ENCODE results near the gene FGFR1OP2.

The FGFR1OP2 gene

DNA sequence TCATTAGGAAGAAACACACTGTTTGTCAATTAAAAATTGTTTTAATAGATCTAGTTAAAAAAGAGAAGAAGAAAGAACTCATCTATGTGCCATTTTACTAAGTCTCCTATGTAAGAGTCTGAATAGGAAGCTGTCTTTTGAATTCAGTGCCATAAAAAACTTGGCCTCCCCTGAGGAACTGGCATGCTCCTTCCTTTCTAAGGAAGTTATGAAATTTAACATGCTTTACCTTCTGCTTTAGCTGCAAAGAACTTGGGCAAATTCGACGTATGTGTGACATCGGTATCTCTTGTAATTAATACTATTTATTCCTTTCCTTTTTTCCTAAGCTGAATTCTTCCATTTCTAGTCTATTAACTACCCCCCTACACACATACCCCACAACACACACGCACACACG is 63.4 kb downstream of the FGFR1OP2 start:
- DNase-seq: no peak

DNA sequence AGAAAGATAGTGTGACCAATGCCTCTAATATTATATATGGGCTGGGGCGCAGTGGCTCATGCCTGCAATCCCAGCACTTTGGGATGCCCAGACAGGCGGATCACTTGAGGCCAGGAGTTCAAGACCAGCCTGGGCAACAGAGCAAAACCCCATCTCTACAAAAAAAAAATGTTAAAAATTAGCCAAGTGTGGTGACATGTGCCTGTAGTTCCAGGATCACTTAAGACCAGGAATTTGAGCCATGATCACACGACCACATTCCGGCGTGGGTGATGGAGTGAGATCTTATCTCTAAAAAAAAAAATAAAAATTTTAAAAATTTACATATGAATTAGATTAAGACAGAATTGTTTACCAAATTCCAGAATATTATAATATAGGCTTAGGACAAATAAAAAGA is 63.9 kb downstream of the FGFR1OP2 start:
- DNase-seq: no peak

DNA sequence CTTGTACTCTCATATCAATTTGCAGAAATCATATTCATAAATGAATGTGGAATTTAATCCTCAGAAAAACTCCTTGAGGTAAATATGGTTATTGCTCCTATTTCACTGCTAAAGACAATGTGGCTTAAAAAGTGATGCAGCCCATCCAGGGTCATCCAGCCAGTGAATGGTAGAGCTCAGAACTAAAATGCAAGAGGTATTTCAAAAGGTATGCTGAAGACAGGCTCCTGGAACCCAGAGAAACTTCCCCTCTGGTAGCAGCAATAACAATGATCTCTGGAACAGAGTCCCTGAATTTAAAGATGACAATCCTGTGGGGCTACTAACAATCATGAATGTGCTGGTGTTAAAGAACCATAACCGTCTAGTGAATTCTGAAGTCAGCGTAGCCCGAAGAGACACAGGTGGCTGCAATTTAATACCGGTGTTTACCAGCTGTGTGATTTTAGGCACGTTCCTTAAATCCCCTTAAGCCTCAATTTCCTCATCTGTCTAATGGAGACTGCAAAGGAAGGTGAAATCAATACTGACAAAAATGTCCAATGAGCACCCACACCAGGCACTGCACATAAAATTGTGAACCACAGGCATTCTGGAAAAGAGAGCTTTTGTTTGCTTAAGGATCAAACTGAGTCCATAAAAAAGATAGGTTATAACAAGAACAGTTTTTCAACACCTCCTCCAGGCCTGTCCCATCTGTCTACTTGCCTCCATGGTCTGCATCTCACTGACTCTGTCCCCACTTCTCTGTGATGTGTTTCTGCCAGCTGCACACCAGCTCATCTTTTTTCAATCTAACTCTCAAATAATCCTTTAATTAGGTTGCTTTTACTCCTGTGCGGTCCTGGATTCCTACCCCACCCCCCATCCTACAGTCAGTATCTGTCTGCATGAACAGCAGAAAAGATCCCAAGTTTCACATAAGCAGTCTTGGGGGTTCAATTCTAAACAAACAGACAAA is 65.4 kb downstream of the FGFR1OP2 start:
- no peak for DNase-seq

DNA sequence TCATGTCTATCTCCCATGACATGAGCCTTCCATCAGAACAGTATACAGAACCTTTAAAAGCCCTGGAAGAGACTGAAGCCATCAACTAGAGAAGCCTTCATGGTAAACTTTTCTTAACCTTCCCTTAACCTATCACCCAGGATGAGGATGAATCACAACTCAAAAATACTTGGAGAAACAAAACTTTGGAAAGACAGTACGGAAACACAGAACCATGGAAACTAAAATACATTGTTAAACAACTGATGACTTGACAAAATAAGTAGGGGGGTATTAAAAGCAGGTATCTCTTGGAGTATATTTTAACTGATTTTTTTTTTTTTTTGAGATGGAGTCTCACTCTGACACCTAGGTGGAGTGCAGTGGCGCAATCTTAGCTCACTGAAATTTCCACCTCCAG is 67.2 kb downstream of the FGFR1OP2 start:
- DNase-seq: no peak

DNA sequence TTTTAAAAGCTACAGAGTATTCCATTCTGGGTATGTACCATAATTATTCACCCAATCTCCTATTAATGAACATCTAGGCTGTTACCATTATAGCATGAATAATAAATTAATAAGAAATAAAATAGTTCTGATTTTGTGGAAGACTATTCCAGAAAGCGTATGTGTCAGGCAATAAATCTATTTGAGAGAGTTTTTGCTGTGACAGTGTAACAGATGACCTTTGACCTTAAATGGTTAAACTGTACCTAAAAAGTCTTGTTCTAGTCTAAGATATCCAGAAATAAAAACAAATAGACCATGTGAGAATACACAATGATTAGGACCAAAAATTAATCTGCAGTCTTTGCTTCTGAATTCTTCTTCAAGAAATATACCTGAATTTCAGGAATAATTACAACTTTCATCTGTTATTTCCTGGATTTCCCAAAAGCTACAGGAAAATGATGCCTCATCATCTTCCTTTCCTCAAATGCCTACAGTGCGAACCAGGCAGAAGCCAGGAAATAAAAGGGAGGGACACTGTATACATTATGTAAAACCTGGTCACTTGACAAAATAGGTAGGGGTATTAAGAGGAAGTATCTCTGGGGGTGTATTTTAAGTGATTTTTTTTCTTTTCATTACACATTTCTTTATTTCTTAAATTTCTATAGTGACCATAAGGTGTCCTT is 68.7 kb downstream of the FGFR1OP2 start:
- no peak for DNase-seq

DNA sequence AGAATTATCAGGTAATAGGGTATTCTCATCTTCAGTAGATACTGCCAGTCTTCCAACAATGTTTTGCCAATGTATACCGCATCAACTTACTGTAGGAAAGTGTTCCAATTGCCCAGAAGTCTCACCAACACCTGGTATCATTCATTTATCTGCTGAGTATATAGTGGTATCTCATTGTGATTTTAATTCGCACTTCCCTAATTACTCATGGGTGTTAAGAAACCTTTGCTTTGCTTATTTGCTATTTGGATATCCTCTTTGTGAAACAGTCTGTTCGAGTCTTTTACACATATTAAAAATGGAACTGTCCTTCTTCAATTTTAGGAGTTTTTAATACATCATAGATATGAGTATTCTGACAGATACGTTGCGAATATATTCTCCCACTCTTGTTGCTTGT is 69.8 kb downstream of the FGFR1OP2 start:
- no peak for DNase-seq

DNA sequence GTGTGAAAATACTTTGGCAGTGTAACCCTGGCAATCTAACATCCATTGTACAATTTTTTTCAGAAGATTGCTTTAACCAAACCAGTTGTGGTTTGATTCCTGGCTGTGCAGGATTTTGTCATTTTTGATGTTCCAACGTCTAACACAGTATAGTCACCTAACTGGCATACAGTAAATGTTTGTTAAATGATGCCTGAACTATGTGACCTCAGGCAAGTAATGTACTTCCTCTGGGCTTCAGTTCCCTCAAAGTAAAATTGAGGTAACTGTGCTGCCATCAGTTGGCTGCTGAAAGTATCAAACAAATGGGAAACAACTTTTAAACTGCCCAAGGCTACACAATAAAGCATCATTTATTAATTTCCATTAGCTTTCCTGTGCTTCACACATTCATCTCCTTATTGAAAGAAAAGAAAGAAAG is 71.6 kb downstream of the FGFR1OP2 start:
- no peak for DNase-seq

DNA sequence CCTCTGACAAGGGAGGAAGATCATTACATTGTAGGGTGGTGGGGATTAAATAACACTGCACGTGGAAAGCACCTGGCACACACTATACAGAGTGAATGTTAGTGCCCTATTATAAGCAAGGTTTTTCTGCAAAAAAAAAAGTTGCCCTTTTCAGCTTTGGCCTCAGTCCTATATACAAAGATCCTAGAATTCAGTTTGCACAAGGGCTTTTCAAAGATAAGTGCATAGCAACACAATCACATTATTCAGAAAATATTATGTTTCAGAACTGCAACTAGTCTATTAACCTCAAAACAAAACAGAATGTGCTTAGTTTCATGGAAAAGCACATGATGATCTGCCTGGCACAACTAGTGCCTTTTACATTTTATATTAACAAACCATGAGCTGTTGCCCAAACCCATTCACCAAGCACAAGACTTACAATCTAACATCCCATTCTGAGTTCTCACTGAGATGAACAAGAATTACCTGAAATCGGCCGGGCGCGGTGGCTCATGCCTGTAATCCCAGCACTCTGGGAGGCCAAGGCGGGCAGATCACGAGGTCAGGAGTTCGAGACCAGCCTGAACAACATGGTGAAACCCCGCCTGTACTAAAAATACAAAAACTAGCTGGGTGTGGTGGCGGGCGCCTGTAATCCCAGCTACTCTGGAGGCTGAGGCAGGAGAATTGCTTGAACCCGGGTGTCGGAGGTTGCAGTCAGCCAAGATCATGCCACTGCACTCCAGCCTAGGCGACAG is 74.1 kb downstream of the FGFR1OP2 start:
- no peak for DNase-seq

DNA sequence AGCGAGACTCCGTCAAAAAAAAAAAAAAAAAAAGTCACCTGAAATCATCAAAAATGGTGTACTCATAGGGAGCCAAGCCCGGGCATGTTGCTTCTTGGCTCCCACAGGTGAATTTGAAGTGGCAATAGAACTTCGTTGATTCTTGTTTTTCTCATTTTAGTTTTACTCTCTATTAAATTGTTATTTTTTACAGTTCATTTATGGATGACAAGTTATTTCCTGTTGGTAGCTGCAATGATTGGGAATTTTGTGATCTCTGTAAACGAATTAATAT is 74.6 kb downstream of the FGFR1OP2 start:
- no peak for DNase-seq

DNA sequence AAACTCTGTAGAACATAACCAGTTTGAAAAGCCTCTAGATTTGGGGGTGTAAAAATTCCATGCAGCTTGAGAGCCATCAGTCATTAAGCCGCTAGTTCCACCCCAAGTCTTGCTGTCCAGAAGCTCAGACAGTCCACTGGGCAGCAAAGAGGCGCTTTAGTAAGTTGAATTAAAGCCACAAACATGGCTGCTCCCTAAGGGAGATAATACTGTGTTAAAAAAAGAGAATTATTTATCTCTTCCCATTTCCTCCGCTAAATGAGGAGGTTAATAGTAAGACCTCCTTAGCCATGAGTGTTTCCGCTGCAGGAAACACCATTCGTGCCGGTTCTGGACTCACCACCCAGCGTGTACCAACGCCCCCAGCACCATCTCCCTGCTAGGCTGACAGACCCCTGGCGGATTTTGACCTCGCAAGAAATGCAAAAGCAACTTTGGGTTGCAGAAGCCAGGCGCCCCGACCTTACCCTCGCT is 75.4 kb downstream of the FGFR1OP2 start:
- peak in 4 of 56 donors; percentile 52 to 69 (median 56) for DNase-seq

DNA sequence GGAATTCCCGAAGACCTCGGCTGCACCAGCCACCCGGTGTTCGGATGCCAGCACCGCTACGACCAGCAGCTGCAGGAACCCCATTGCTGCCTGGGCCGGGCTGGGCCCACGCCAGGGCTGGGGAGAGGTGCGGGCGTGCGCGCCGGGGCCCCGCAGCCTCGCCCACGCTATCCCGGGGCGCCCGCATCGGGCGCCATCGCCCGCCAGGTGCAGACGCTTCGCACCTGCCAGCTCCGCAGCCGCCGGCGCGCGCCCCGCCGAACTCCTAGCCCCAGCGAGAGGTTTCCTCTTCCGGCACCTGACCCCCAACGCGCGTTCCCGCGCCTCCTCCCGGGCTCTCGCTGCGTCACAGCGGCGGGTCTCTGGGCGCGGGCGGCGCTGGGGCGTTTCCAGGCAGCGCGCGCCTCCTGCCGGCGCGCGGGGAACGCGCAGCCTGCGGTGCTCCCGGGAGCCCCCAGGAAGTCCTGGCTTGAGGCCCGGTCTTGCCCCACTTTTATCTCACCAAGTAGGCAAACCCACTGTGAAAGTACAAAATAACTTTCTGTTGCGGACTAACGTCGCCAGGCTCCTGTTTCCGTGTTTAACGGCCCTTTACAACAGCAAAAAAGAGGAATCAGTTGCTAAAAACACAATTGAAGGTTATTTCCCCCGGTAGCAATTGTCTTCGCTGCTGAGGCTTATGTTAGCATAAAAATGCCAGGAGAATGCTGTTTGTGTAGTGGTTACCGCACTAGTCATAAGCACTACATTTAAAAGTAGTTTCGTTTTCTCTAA is 76.0 kb downstream of the FGFR1OP2 start, which contains the start of gene TM7SF3:
Gene TM7SF3 (minus strand): TSS at position 300 of the 774 bp plus-strand sequence. CDS start 216 bp downstream, at position 84.
- DNase-seq: peak in 55 of 56 donors; percentile 30 to 96 (median 83)

DNA sequence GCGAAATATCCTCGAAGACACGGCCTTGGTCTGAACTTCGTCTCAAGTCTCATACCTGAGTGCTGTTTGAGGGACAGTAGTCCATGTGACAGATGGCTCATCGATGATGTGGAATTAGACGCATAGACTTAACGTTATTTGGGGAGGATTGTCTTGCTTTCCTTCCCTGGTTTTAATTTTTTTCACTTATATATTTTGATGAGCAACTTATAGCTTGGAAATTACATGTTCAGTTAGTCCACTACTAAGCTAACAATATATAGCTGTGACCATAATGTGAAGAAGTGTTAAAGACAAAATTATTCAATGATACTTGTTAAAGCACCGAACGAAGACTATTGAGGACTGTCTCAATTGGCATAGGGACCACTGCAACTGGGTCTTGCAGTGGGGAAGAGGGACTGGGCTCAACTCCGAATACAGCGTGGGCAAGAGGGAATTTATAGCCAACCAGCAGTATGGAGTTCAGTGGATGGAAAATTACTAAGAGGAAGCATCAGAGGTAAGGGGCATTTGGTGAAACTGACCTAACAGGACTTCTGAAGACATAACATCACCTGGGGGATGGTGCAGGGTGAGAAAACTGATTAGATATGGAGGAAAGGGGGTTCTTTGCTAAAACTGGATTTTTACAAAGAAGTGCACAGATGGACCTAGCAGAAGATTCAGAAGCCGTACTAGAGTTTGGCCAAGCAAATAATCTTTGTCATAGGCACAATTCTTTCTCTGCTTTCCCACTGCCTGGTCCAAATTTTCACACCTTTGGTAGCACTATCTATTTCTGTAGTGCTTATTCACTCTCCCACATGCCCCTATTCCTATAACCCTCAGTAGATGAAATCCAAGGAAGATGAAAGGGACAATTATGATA is 76.8 kb downstream of the FGFR1OP2 start:
- DNase-seq: no peak

DNA sequence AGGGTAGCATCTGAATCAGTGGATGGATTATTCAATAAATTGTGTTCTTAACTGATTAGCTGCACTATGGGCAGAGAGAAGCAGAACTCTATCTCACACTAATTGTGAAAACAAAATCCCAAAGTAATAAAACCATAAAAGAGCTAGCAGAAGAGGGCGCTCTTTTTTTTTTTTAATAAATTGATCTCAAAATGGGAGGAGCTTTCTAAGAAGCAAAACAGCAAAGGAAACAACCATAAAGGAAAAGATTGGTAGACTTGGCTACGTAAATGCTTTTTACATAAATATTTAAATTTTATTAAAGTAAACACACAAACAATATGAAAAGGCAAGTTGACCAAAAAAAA is 77.4 kb downstream of the FGFR1OP2 start:
- no peak for DNase-seq
